ENCODE results near the gene PLEKHG2.

Gene PLEKHG2

DNA sequence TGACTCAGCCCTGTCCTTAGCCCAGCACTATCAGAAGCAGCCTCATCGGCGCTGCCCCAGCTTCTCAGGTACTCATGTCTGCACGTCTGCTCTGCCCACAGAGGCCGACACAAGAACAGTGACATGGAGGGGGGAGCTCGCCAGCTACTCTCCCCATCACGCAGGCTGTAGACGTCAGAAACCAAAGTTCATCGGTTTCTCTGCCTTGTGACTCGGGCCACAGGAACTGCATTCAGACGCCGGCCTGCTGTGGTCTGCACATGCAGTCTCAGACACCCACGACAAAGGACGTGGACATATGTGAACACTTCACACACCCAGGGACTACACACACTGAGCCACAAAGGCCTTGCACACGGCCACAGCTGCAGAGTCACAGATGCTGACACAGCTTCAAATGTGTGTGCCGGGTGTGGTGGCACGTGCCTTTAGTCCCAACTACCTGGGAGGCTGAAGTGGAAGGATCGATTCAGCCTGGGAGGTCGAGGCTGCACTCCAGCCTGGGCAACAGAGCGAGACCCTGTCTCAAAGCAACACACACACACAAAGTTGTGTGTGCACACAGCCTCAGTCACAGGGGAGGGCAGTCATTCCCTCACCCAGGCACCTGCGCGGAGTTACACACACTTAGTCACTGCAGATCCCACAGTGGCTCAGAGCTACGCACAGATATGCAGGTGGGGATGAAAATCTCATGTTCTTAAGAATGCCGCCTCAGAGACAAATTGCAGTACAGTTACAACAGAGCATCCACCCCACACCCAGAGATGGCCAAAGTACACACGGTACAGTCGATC, 10.7 kb upstream of the PLEKHG2 start:
- Histone ChIP-seq H3K4me3 (ENCODE audit: low read depth, low read length) (peak overlapping the region; percentile 65), H3K36me3 (ENCODE audit: control insufficient read depth, insufficient read depth, low read length) (peaks cover 11% of the 10 kb centered on the region), H3K9me3 (ENCODE audit: control insufficient read depth, insufficient read depth, low read depth, low read length) (no peaks in the 10 kb centered on the region), H3K4me1 (ENCODE audit: control insufficient read depth, insufficient read depth, low read length) (peaks cover 48% of the 10 kb centered on the region), H3K27me3 (ENCODE audit: control insufficient read depth, insufficient read depth, low read length) (no peaks in the 10 kb centered on the region), H3K9ac (ENCODE audit: low read length) (peak overlapping the region; percentile 94), H3K27ac (ENCODE audit: low read depth, low read length) (peak overlapping the region; percentile 97; the same call in 1 of the 2 replicates)

DNA sequence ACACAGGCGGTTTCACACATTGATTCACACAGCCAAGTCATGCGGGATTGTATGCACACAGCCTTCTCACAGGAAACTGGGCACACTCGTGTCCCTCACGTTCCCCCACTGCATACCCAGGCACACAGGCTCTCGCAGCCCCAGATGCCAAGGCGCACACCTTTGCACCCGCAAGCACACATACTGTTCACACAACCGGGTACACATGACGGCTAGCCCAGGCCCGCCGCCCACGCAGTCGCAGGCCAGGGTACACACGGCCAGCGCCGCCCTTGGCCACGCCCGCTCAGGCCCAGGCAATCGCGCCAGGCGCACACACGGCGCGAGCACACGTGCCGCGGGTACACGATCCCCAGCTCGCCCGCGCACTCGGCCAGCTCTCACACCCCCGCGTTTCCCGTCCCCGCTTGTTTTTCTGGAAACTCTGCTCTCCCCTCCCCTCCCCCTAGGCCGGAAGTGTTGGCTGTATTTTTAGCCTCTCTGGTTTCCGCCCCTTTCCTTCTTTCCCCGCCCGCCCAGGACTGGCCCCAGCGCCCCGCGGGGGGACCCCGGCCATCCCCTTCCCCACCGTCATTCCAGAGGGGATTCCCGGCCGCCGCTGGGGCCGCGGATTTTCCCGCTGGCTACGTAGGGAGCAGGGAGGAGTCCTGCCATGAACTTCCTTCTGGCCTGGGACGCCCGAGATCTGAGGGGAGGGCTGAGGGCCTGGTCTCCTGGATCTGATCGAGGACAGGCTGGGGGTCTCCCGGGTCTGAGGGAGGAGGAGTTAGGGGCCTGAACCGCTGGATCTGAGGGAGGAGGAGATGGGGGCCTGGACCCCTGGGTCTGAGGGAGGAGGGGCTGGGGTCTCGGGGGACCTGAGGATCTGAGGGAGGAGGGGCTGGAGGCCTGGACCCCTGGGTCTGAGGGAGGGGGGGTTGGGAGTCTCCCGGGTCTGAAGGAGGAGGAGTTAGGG, 9.8 kb upstream of the PLEKHG2 start:
- peaks cover 48% of the 10 kb centered on the region for H3K4me1 ChIP-seq (ENCODE audit: control insufficient read depth, insufficient read depth, low read length)
- H3K9me3 ChIP-seq (ENCODE audit: control insufficient read depth, insufficient read depth, low read depth, low read length) = no peaks in the 10 kb centered on the region
- H3K4me3 ChIP-seq (ENCODE audit: low read depth, low read length) = peak overlapping the region; percentile 65
- peak overlapping the region; percentile 94 for H3K9ac ChIP-seq (ENCODE audit: low read length)
- H3K36me3 ChIP-seq (ENCODE audit: control insufficient read depth, insufficient read depth, low read length) = peaks cover 6% of the 10 kb centered on the region; the same call in 1 of the 2 replicates
- H3K27me3 ChIP-seq (ENCODE audit: control insufficient read depth, insufficient read depth, low read length) = no peaks in the 10 kb centered on the region
- H3K27ac ChIP-seq (ENCODE audit: low read depth, low read length) = peak overlapping the region; percentile 97

DNA sequence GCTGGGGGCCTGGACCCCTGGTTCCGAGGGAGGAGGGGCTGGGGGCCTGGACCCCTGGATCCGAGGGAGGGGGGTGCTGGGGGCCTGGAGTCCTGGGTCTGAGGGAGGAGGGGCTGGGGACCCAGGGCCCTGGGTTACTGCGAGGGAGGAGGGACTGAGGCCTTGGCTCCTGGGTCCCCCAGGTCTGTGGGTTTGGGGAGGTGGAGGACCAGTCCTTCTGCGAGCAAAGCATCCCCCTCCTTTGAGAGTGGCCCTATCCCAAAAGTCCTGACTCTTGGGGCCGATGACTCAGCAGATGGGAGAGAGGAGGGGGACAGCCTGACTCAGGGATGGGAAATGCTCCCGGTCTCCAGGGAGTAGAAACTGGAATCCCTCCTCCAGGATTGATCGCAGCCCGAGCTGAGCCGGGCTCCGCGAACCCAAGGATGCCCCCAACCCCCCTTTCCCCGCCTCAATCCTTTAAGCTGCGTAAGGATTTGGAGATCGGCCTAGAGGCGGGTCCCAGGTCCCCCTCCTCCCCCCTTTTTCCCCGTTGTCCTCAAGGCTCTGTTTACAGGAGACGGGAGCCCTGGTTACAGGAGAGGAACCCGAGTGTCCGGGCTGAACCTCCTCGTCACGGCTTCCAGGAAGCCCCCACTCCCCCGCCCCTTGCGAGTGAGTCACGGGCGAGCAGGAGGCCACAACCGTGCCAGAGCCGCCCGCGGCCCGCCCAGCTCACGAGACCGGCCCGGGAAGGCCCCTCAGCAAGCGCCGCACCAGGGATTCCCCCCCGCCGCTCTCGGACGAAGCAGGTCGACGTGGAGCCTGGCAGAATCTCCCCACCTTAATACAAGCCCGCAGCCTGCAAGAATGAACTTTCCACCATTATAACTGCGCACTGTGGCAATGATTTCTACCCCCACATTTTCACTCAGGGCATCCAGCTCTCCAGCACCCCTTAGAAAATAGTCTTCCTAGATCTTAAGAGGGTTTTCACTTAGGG, 8.8 kb upstream of the PLEKHG2 start:
- Histone ChIP-seq H3K36me3 (ENCODE audit: control insufficient read depth, insufficient read depth, low read length) (peaks cover 4% of the 10 kb centered on the region; the same call in 1 of the 2 replicates), H3K27me3 (ENCODE audit: control insufficient read depth, insufficient read depth, low read length) (no peaks in the 10 kb centered on the region), H3K9ac (ENCODE audit: low read length) (peak overlapping the region; percentile 94), H3K9me3 (ENCODE audit: control insufficient read depth, insufficient read depth, low read depth, low read length) (no peaks in the 10 kb centered on the region), H3K4me3 (ENCODE audit: low read depth, low read length) (peak overlapping the region; percentile 65), H3K27ac (ENCODE audit: low read depth, low read length) (peak overlapping the region; percentile 97), H3K4me1 (ENCODE audit: control insufficient read depth, insufficient read depth, low read length) (peaks cover 48% of the 10 kb centered on the region)

DNA sequence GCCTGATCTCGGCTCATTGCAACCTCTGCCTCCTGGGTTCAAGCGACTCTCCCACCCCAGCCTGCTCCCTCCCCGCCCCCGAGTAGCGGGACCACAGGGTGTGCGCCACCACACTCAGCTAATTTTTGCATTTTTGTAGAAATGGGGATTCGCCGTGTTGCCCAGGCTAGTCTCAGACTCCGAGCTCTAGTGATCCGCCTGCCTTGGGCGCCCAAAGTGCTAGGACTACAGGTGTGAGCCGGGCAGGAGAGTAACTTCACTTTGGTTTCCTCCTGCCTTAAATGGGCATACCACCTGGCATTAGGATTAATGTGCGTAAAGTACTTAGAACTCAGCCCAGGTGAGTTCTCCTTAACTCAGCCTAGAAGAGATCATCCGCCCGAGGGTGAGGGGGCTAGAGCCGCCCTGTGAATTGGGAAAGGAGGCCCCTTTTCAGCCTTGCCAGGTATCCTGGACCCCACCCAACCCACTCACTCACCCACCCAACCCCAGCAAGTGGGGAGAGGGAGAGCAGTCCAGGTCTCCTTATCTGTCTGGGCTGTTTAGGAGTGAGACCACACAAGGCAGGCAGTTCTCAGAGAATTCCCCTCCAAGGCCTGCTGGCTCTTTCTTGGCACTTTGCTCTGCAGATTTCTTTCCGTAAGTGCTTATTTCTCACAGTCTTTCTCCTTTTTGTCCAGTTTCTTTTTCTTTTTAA, 7.1 kb upstream of the PLEKHG2 start:
- Histone ChIP-seq H3K9me3 (ENCODE audit: control insufficient read depth, insufficient read depth, low read depth, low read length) (no peaks in the 10 kb centered on the region), H3K9ac (ENCODE audit: low read length) (no peak overlapping the region), H3K4me3 (ENCODE audit: low read depth, low read length) (no peak overlapping the region), H3K36me3 (ENCODE audit: control insufficient read depth, insufficient read depth, low read length) (no peaks in the 10 kb centered on the region), H3K4me1 (ENCODE audit: control insufficient read depth, insufficient read depth, low read length) (peaks cover 52% of the 10 kb centered on the region), H3K27ac (ENCODE audit: low read depth, low read length) (no peak overlapping the region), H3K27me3 (ENCODE audit: control insufficient read depth, insufficient read depth, low read length) (no peaks in the 10 kb centered on the region)

DNA sequence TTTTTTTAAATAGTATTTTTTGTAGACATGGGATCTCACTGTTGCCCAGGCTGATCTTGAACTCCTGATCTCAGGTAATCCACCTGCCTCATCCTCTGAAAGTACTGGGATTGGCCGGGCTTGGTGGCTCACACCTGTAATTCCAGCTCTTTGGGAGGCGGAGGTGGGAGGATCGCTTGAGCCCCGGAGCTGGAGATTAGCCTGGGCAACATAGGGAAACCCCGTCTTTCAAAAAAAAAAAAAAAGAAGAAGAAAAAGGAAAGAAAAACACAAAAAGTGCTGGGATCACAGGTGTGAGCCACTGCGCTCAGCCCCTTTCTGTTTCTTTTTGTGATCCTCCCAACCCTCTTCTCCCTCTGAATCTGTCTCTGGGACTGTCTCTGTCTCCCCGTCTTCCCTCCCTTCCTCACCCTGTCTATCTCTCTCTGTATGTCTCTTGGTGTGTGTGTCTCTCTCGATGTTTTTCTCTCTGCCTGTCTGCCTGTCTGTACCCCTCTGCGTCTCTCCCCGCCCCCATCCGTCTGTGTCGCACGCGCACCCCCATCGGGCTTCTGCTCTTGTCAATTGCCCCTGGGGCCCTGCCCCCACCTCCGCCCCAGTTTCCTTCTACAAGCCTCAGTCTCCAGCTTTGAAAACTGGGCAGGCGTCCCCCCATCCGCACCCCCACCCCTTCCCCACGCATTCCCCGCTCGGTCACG, 6.4 kb upstream of the PLEKHG2 start:
- H3K27me3 ChIP-seq (ENCODE audit: control insufficient read depth, insufficient read depth, low read length) = no peaks in the 10 kb centered on the region
- H3K9me3 ChIP-seq (ENCODE audit: control insufficient read depth, insufficient read depth, low read depth, low read length) = no peaks in the 10 kb centered on the region
- H3K4me1 ChIP-seq (ENCODE audit: control insufficient read depth, insufficient read depth, low read length) = peaks cover 56% of the 10 kb centered on the region
- peak overlapping the region; percentile 49 for H3K9ac ChIP-seq (ENCODE audit: low read length)
- no peaks in the 10 kb centered on the region for H3K36me3 ChIP-seq (ENCODE audit: control insufficient read depth, insufficient read depth, low read length)
- H3K4me3 ChIP-seq (ENCODE audit: low read depth, low read length) = peak overlapping the region; percentile 93
- H3K27ac ChIP-seq (ENCODE audit: low read depth, low read length) = 0 out of 2 replicates have a peak overlapping the region, but pooled peaks have one; percentile 18

DNA sequence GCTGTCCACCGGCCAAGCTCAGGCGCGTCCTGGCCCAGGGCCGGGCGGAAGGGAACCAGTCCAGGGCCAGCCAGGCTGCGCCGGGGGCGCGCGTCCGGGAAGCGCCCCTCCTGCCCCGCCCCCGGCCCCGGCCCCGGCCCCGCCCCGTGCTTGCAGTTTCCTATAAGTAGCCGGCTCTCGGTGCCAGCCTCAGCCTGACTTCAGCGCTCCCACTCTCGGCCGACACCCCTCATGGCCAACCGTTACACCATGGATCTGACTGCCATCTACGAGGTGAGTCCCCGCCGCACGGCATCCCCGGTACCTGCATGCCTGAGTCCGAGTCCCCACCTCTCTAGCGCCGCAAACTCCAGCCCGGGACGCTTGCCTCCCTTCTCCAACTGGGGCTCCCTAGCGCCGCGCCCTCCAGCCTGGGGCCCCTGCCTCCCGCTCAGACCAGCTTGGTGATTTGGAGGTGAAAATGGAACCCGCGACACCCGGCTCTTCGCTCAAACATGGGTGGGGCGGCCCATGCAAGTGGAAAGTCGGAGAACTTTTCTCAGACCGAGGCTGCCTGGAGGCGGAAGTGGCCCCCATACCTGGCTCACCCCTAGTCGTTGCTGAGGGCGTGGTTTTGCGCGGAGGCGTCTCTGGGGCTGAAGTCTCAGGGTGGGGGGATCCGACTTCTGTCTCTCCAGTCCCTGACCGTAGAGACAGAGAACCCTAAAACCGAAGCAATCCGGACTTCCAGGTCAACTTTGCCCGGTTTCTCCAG, 5.6 kb upstream of the PLEKHG2 start, which contains the start of gene ZFP36:
Gene ZFP36 (plus strand): TSS at position 192 of the 754 bp plus-strand sequence. CDS start 58 bp downstream, at position 250.
- H3K9me3 ChIP-seq (ENCODE audit: control insufficient read depth, insufficient read depth, low read depth, low read length) = no peaks in the 10 kb centered on the region
- no peaks in the 10 kb centered on the region for H3K27me3 ChIP-seq (ENCODE audit: control insufficient read depth, insufficient read depth, low read length)
- H3K27ac ChIP-seq (ENCODE audit: low read depth, low read length) = peak within 1 kb of the TSS; percentile 30; the same call in 1 of the 2 replicates
- H3K4me3 ChIP-seq (ENCODE audit: low read depth, low read length) = peak within 1 kb of the TSS; percentile 93
- H3K4me1 ChIP-seq (ENCODE audit: control insufficient read depth, insufficient read depth, low read length) = peaks cover 55% of the 10 kb centered on the region
- no peaks in the 10 kb centered on the region for H3K36me3 ChIP-seq (ENCODE audit: control insufficient read depth, insufficient read depth, low read length)
- H3K9ac ChIP-seq (ENCODE audit: low read length) = peak within 1 kb of the TSS; percentile 88

DNA sequence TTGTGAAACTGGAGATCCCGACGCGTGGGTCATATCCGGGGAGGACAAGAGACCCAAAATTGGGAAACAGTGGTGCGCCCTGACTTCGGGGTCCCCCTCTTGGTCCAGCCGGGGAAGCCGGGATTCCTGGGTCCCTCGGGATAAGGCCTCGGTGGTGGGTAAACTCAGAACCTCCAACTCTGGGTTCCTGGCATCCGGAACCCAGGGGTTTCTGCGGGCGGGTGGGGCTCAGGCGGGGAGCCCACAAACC, 5.1 kb upstream of the PLEKHG2 start:
- peaks cover 50% of the 10 kb centered on the region for H3K4me1 ChIP-seq (ENCODE audit: control insufficient read depth, insufficient read depth, low read length)
- H3K36me3 ChIP-seq (ENCODE audit: control insufficient read depth, insufficient read depth, low read length) = no peaks in the 10 kb centered on the region
- H3K9ac ChIP-seq (ENCODE audit: low read length) = peak overlapping the region; percentile 88
- H3K4me3 ChIP-seq (ENCODE audit: low read depth, low read length) = peak overlapping the region; percentile 93
- no peaks in the 10 kb centered on the region for H3K27me3 ChIP-seq (ENCODE audit: control insufficient read depth, insufficient read depth, low read length)
- peak overlapping the region; percentile 2; the same call in 1 of the 2 replicates for H3K27ac ChIP-seq (ENCODE audit: low read depth, low read length)
- no peaks in the 10 kb centered on the region for H3K9me3 ChIP-seq (ENCODE audit: control insufficient read depth, insufficient read depth, low read depth, low read length)

DNA sequence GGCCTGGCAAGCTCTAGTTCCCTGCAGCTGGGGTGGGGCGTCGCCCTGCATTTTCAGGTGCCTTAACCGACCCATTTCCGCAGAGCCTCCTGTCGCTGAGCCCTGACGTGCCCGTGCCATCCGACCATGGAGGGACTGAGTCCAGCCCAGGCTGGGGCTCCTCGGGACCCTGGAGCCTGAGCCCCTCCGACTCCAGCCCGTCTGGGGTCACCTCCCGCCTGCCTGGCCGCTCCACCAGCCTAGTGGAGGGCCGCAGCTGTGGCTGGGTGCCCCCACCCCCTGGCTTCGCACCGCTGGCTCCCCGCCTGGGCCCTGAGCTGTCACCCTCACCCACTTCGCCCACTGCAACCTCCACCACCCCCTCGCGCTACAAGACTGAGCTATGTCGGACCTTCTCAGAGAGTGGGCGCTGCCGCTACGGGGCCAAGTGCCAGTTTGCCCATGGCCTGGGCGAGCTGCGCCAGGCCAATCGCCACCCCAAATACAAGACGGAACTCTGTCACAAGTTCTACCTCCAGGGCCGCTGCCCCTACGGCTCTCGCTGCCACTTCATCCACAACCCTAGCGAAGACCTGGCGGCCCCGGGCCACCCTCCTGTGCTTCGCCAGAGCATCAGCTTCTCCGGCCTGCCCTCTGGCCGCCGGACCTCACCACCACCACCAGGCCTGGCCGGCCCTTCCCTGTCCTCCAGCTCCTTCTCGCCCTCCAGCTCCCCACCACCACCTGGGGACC, 4.6 kb upstream of the PLEKHG2 start:
- Histone ChIP-seq H3K27me3 (ENCODE audit: control insufficient read depth, insufficient read depth, low read length) (no peaks in the 10 kb centered on the region), H3K4me1 (ENCODE audit: control insufficient read depth, insufficient read depth, low read length) (peaks cover 48% of the 10 kb centered on the region), H3K27ac (ENCODE audit: low read depth, low read length) (peak overlapping the region; percentile 2; the same call in 1 of the 2 replicates), H3K9me3 (ENCODE audit: control insufficient read depth, insufficient read depth, low read depth, low read length) (no peaks in the 10 kb centered on the region), H3K4me3 (ENCODE audit: low read depth, low read length) (peak overlapping the region; percentile 93), H3K9ac (ENCODE audit: low read length) (peak overlapping the region; percentile 88), H3K36me3 (ENCODE audit: control insufficient read depth, insufficient read depth, low read length) (no peaks in the 10 kb centered on the region)

All from HUES6 (cell line).